GM12875 (cell line): ENCODE results near the gene MMS19.
"Not testable (repeated sequence)": the region's sequence is repeated elsewhere in the genome, so short reads cannot be mapped to it uniquely, and the experiment has no call there.

Source experiments
- H3K4me3 ChIP-seq: one replicate; pipeline ENCODE4 v1.5.1; 2011; ENCODE audit warnings: low read depth, low read length, control low read depth
- TF ChIP-seq, protein P1 (sequence below): IDR thresholded peaks from 2 replicates; pipeline ENCODE4 v1.5.1; 2011; ENCODE audit warnings: low read depth, mild to moderate bottlenecking, control low read depth, inconsistent platforms, low read length, moderate library complexity, borderline replicate concordance; ENCODE audit not compliant: insufficient read depth

MMS19 gene

DNA sequence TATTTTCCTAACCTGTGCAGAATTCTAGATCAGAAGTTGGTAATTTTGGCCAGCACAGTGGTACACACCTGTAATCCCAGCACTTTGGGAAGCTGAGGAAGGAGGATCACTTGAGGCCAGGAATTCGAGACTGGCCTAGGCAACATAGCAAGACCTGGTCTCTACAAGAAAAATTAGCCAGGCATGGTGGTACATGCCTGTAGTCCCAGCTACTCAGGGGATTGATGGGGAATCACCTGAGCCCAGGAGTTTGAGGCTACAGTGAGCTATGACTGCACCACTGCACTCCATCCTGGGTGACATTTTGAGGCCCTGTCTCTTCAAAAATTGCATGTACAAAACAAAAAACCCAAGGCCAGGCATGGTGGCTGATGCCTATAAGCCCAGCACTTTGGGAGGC, 63.7 kb downstream of the MMS19 start:
- TF ChIP-seq, protein P1, sequence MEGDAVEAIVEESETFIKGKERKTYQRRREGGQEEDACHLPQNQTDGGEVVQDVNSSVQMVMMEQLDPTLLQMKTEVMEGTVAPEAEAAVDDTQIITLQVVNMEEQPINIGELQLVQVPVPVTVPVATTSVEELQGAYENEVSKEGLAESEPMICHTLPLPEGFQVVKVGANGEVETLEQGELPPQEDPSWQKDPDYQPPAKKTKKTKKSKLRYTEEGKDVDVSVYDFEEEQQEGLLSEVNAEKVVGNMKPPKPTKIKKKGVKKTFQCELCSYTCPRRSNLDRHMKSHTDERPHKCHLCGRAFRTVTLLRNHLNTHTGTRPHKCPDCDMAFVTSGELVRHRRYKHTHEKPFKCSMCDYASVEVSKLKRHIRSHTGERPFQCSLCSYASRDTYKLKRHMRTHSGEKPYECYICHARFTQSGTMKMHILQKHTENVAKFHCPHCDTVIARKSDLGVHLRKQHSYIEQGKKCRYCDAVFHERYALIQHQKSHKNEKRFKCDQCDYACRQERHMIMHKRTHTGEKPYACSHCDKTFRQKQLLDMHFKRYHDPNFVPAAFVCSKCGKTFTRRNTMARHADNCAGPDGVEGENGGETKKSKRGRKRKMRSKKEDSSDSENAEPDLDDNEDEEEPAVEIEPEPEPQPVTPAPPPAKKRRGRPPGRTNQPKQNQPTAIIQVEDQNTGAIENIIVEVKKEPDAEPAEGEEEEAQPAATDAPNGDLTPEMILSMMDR: no peak
- no peak overlapping the region for H3K4me3 ChIP-seq

GRCh38 chr10:97434055-97434454, 64.2 kb downstream of the MMS19 start:
- TF ChIP-seq, protein P1: no peak
- H3K4me3 ChIP-seq: no peak overlapping the region

GRCh38 chr10:97428572-97428981, 69.6 kb downstream of the MMS19 start:
- peak overlapping the region; percentile 42 for H3K4me3 ChIP-seq
- TF ChIP-seq, protein P1: no peak

DNA sequence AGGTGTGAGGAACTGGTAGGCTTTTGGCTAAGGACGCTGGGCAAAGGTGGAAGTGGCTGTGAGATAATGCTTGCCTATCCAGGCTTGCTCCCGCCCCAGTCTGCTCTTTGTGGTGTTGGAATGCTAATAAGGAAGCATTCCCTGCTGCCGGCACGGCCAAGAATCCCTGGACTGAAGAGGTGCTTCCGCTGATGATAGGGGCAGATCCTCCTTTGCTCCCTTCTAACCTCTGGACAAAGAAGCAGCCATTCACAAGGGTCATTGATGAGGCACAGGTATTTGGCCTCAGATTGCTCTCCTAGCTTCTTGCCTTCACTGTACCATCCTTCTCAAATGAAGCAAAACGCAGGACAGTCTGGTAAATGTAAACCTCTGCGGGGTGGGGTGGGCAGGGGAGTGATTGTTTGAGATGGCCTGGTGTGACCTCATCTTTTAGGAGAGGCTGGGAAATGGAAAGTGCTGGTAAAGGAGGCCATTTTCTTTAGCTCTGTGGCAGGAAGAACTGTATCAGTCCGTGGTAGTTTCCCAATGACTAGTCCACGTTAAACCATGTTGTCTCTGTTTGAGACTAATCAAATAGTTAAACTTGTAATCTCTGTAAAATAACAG, 70.5 kb downstream of the MMS19 start:
- peak overlapping the region; percentile 79 for H3K4me3 ChIP-seq
- TF ChIP-seq, protein P1: no peak

DNA sequence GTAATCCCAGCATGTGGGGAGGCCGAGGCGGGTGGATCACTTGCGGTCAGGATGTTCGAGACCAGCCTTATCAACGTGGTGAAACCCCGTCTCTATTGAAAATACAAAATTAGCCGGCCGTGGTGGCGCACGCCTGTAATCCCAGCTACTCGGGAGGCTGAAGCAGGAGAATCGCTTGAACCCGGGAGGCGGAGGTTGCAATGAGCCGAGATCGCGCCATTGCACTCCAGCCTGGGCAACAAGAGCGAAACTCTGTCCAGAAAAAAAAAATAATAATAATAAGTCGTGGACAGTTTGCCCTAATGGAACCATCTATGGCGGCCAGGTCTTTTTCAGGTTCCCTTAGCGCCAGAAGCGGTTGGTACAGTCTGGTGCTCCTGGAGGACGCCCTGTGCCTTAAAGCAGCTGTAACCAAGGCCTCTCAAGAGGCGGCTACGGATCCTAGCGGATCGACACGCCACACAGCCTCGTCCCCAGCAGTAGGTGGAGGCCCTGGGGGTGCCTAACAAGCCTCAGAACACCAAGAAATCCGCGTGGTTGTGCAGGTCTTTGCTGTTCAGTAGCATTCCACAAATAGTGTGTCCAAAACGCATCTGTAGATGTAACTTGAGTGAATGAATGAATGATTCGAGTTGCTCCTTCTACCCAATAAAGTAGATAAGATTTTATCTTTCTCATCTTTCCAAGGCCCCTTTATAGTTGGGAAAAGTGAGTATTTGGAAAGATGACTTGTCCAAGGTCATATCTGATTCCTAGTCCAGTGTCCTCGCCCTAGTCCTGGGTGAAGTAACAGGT, 71.2 kb downstream of the MMS19 start:
- TF ChIP-seq, protein P1: no peak
- H3K4me3 ChIP-seq: peak overlapping the region; percentile 79

DNA sequence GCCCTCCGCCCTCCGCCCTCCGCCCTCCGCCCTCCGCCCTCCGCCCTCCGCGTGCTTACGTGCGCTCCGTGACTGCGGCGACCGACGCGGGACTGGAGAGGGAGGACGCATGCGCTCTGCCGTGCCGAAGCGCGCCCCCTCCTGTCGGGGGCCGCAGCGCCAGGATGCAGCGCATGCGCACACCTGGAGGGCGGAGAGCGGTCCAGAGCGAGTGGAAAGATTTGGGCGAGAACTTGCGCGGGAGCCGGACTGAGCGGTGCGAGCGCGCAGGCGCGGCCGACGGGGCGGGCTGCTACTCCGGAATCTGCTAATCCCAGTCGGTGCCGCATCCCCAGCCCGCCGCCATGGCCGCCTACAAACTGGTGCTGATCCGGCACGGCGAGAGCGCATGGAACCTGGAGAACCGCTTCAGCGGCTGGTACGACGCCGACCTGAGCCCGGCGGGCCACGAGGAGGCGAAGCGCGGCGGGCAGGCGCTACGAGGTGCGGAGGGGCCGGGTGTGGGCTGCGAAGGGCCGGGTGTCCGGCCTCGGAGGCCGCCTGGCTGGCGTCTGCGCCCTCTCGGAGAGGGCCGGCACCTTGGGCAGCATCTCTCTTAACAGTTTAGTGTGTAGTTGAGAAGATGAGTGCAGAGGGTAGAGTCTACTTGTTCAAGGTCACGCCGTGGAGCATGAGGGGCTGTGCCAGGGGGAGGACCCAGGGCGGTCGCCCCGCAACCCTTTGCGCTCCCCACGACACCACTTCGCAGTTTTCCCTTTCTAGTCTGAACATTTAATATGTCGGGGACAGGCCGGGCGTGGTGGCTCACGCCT, 72.1 kb downstream of the MMS19 start, which contains the start of gene PGAM1:
TSS of gene PGAM1 (plus strand) at position 228 of the 812 bp plus-strand sequence. CDS start at position 345, 117 bp downstream.
- TF ChIP-seq, protein P1: peak; percentile 90
- H3K4me3 ChIP-seq: peak within 1 kb of the TSS; percentile 79

DNA sequence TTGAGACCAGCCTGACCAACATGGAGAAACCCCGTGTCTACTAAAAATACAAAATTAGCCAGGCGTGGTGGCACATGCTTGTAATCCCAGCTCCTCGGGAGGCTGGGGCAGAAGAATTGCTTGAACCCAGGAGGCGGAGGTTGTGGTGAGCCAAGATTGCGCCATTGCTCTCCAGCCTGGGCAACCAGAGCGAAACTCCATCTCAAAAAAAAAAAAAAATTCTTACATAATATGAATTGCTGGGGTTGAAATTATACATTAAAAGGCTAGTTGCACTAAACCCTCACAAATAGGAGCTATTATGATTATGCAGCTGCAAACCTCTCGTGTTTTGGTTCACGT, 74.5 kb downstream of the MMS19 start:
- H3K4me3 ChIP-seq: not testable (repeated sequence)
